Measurements from ENCODE around the gene RBL2. TPM values are rescaled to one million over a fixed set of nuclear protein-coding genes. Genes with fewer than 3 reads are reported as not detected.

The RBL2 gene
- total and polyA plus RNA-seq, 9 of the 15 experiments (the other 6 are each of a cell fraction or from before 2014, with no cell fraction given): 7.8 to 76.3 (median 28.5) TPM

DNA sequence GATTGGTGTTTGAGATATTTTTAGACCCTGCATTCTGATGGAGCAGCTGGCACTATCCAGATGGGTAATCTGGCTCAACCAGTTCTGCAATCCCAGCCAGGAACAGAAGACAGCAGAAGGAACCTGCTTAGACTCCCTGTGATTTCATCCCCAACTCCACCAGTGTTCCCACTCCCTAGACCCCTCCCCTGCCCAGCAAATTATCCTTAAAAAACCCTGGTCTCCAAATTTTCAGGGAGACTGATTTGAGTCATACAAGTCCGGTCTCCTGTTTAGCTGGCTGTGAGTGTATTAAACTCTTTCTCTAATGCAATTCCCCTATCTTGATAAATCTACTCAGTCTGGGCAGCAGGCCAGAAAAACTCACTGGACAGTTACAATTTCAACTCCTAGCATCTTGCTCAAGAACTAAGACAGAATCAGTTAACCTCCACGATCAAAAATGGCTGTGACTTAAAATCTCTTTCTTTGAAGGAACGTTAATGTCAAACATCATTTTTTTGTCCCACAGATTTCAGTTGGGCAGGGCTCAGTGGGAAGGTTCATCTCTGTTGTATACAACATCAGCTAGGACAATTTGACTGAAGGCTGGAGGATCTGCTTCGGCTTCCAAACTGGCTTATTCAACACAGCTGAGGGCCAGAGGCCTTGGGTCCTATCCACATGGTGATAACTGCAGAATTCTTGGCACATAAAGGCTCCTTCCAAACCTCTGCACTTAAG, 4.9 kb upstream of the RBL2 start (continued):
- TF ChIP-seq KLF6 (CRISPR knock-in tag; IDR thresholded peaks at IDR 0.05; ENCODE audit: borderline replicate concordance) (no peak), ARID2 (IDR thresholded peaks at IDR 0.05) (no peak), YY1 (IDR thresholded peaks at IDR 0.05; ENCODE audit: borderline replicate concordance in 1 of 3, control insufficient read depth in 1 of 3, extremely low read depth in 1 of 3, insufficient read depth in 3 of 3, insufficient read length in 1 of 3, insufficient replicate concordance in 2 of 3, low read depth in 1 of 3, low read length in 2 of 3) (no peak)
- TF ChIP-seq, protein P1, sequence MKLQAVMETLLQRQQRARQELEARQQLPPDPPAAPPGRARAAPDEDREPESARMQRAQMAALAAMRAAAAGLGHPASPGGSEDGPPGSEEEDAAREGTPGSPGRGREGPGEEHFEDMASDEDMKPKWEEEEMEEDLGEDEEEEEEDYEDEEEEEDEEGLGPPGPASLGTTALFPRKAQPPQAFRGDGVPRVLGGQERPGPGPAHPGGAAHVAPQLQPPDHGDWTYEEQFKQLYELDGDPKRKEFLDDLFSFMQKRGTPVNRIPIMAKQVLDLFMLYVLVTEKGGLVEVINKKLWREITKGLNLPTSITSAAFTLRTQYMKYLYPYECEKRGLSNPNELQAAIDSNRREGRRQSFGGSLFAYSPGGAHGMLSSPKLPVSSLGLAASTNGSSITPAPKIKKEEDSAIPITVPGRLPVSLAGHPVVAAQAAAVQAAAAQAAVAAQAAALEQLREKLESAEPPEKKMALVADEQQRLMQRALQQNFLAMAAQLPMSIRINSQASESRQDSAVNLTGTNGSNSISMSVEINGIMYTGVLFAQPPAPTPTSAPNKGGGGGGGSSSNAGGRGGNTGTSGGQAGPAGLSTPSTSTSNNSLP (IDR thresholded peaks at IDR 0.05; ENCODE audit: borderline replicate concordance, low read depth, low read length): 0 out of 2 replicates have a peak, but pooled peaks have one; percentile 22

DNA sequence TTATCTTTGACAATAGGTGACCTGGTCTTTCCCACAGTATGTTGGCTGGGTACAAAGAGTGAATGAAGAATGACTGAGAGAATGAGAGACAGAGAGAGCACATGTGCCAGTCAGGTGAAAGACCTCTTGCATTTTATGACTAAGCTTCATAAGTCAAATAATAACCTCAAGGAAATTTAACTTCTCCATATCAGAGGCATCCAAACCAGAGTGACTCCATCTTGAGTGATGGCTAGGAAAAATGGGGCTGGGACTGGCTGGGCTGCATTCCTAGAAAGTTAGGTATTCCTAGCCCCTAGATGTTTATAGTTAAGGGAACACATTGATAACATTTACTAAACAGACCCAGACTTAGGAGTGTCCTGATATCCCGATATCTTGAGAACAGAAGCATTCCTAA, 3.9 kb upstream of the RBL2 start:
- FAIRE-seq: no peak
- no peak overlapping the region for H3K4me3 ChIP-seq
- H3K27ac ChIP-seq (ENCODE audit: extremely low read depth, low read depth, low read length): no peak overlapping the region
- POLR2A ChIA-PET: no interaction called here
- H3K9me3 ChIP-seq (replicated peaks; ENCODE audit: control insufficient read depth, insufficient read depth, low read depth, low read length): no peaks in the 10 kb centered on the region
- peaks cover 11% of the 10 kb centered on the region for H3K79me2 ChIP-seq (ENCODE audit: control insufficient read depth, insufficient read depth, low read length)
- in situ Hi-C loops (cut with MboI): no loop called here
- CTCF ChIA-PET (ENCODE audit: low intra/inter-chr PET ratio): no interaction called here
- no peak overlapping the region for H2AFZ ChIP-seq (ENCODE audit: low read depth, low read length)
- no peaks in the 10 kb centered on the region for H3K36me3 ChIP-seq (ENCODE audit: control insufficient read depth, insufficient read depth, low read length)
- H4K20me1 ChIP-seq (replicated peaks; ENCODE audit: control insufficient read depth, insufficient read depth, low read length): no peaks in the 10 kb centered on the region; the same call in 1 of the 2 replicates
- no peak overlapping the region for H3K9ac ChIP-seq (ENCODE audit: insufficient read depth in 1 of 2, low read depth in 2 of 2, low read length in 2 of 2)
- no peak for ATAC-seq
- no peak for DNase-seq (ENCODE audit: extremely low read depth in 1 of 4, low spot score in 3 of 4)
- no peaks in the 10 kb centered on the region for H3K9me1 ChIP-seq (ENCODE audit: control insufficient read depth, insufficient read depth, low read length)
- intact Hi-C loops (cut with micrococcal nuclease): loop anchor here (10.0 kb wide), 1 partner anchor 216 kb away; no protein-coding TSS in a partner anchor
- H3K4me2 ChIP-seq (ENCODE audit: insufficient read depth, low read length): no peak overlapping the region
- BruUV-seq (replicated peaks): no TSS peak
- no peaks in the 10 kb centered on the region for H3K27me3 ChIP-seq (ENCODE audit: control insufficient read depth in 2 of 2, insufficient read depth in 2 of 2, low read length in 2 of 2)
- peaks cover 0 to 12% of the 10 kb centered on the region in 2 experiments for H3K4me1 ChIP-seq (replicated peaks in 1 of 2; ENCODE audit: control insufficient read depth in 2 of 2, insufficient read depth in 2 of 2, low read length in 2 of 2)
- WGBS (ENCODE audit: insufficient coverage, low coverage, missing lambda C conversion rate): 56% methylated on average over 1 of the region's 1 CpG
- peak; percentile 71; the same call in 1 of the 2 replicates for TF ChIP-seq ZNF197 (CRISPR knock-in tag; IDR thresholded peaks at IDR 0.05; ENCODE audit: low read depth)
- no peak for TF ChIP-seq RFX7 (CRISPR knock-in tag; IDR thresholded peaks at IDR 0.05)
- no peak for TF ChIP-seq MYNN (IDR thresholded peaks at IDR 0.05)
- TF ChIP-seq MYNN (CRISPR knock-in tag; IDR thresholded peaks at IDR 0.05): no peak
- TF ChIP-seq ZZZ3 (IDR thresholded peaks at IDR 0.05): no peak
- TF ChIP-seq ZNF584 (CRISPR knock-in tag; IDR thresholded peaks at IDR 0.05; ENCODE audit: low read depth): 0 out of 2 replicates have a peak, but pooled peaks have one; percentile 50
- no peak for TF ChIP-seq POLR2B (IDR thresholded peaks at IDR 0.05; ENCODE audit: low read depth, partially characterized antibody)
- TF ChIP-seq, protein P2, sequence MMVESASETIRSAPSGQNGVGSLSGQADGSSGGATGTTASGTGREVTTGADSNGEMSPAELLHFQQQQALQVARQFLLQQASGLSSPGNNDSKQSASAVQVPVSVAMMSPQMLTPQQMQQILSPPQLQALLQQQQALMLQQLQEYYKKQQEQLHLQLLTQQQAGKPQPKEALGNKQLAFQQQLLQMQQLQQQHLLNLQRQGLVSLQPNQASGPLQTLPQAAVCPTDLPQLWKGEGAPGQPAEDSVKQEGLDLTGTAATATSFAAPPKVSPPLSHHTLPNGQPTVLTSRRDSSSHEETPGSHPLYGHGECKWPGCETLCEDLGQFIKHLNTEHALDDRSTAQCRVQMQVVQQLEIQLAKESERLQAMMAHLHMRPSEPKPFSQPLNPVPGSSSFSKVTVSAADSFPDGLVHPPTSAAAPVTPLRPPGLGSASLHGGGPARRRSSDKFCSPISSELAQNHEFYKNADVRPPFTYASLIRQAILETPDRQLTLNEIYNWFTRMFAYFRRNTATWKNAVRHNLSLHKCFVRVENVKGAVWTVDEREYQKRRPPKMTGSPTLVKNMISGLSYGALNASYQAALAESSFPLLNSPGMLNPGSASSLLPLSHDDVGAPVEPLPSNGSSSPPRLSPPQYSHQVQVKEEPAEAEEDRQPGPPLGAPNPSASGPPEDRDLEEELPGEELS (CRISPR knock-in tag; IDR thresholded peaks at IDR 0.05; ENCODE audit: borderline replicate concordance): no peak
- TF ChIP-seq TCF7L2 (IDR thresholded peaks at IDR 0.05; ENCODE audit: low read depth, low read length): no peak
- no peak for TF ChIP-seq XRCC4 (IDR thresholded peaks at IDR 0.05; ENCODE audit: extremely low read depth, insufficient read depth, insufficient read length)
- TF ChIP-seq PPARD (CRISPR knock-in tag; IDR thresholded peaks at IDR 0.05): no peak
- TF ChIP-seq MTA2 (IDR thresholded peaks at IDR 0.05; ENCODE audit: low read depth): no peak
- no peak for TF ChIP-seq NR2F6 (CRISPR knock-in tag; IDR thresholded peaks at IDR 0.05)
